Measurements from ENCODE around the gene NKAPD1. TPM values are rescaled to one million over a fixed set of nuclear protein-coding genes. Genes with fewer than 3 reads are reported as not detected.

The NKAPD1 gene
- total and polyA plus RNA-seq, 2 of the 13 experiments (the other 11 are each of a cell fraction or from before 2014, with no cell fraction given) = 11.2 to 22.5 TPM

DNA sequence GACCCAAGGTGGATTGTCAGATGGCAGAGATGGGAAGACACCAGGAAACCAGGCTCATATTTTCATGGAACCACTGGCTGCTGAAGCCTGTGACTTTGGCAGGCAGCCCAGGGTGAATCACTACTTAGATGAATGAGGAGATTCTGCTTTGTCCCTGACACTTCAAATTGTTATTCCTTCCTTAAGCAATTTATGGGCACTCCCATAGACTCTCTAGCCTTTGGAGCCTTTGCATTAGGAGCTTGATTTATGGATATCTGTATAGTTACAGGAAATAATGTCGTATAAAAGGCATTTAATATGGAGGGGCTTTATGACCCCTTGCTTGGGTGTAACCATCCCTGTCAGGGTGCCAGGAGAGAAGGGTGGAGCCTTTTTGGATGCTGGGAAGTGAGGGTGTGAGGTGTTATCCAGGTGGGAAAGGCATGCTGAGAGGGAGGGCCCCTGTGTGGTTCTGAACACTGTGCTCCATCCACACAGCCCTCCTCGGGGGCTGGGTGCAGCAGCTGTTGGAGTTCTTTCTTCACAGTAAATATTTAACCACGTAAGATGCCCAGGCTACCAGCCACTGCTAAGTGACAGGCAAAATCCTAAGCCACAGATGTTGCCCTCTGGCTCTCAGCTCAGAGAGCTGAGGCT, 54.5 kb downstream of the NKAPD1 start:
- FAIRE-seq (no peak), ATAC-seq (no peak), DNase-seq (ENCODE audit: low spot score) (no peak)
- no peaks in the 10 kb centered on the region for H3K79me2 ChIP-seq (ENCODE audit: insufficient read depth, low read length)
- 12% methylated on average over 2 of the region's 3 CpGs for WGBS (ENCODE audit: low lambda C conversion rate)
- H3K4me3 ChIP-seq (replicated peaks in 1 of 3; ENCODE audit: insufficient read depth in 1 of 3, low read depth in 2 of 3, low read length in 3 of 3) = no peak overlapping the region
- no peaks in the 10 kb centered on the region for H3K36me3 ChIP-seq (replicated peaks in 1 of 2; ENCODE audit: control insufficient read depth in 1 of 2, insufficient read depth in 2 of 2, low read length in 2 of 2)
- H3K4me2 ChIP-seq (ENCODE audit: low read depth, low read length) = no peak overlapping the region
- no peaks in the 10 kb centered on the region for H3K4me1 ChIP-seq (ENCODE audit: insufficient read depth, low read length)
- no TSS peak for BruUV-seq (replicated peaks)
- H3K9ac ChIP-seq (ENCODE audit: insufficient read depth, low read depth, low read length) = no peak overlapping the region
- in situ Hi-C loops (cut with HindIII; ENCODE audit: extremely low pct_ligation_motif_present, low pct_unique_long_range_greater_than_20kb) = no loop called here
- no peaks in the 10 kb centered on the region for H3K9me3 ChIP-seq (ENCODE audit: low read length)
- intact Hi-C loops (cut with micrococcal nuclease; ENCODE audit: unreplicated experiment) = no loop called here
- no peak overlapping the region for H2AFZ ChIP-seq (ENCODE audit: low read length)
- no peaks in the 10 kb centered on the region for H3K27me3 ChIP-seq (ENCODE audit: control insufficient read depth in 1 of 2, insufficient read depth in 2 of 2, low read length in 2 of 2)
- no peak overlapping the region for H3K27ac ChIP-seq (ENCODE audit: extremely low read length, insufficient read depth, low read length)
- ChIA-PET POLR2A (no interaction called here), CTCF (ENCODE audit: low intra/inter-chr PET ratio, low total read pairs) (no interaction called here)
- no peaks in the 10 kb centered on the region for H4K20me1 ChIP-seq (ENCODE audit: insufficient read depth, low read length)
- no peak for TF ChIP-seq BRD4 (CRISPR knock-in tag; IDR thresholded peaks at IDR 0.05)
- no peak for TF ChIP-seq CHD2 (IDR thresholded peaks at IDR 0.05; ENCODE audit: low read depth, low read length)
- TF ChIP-seq FOXA3 (CRISPR knock-in tag; IDR thresholded peaks at IDR 0.05) = no peak
- TF ChIP-seq JARID2 (CRISPR knock-in tag; IDR thresholded peaks at IDR 0.05; ENCODE audit: insufficient replicate concordance) = no peak
- TF ChIP-seq, protein P1, sequence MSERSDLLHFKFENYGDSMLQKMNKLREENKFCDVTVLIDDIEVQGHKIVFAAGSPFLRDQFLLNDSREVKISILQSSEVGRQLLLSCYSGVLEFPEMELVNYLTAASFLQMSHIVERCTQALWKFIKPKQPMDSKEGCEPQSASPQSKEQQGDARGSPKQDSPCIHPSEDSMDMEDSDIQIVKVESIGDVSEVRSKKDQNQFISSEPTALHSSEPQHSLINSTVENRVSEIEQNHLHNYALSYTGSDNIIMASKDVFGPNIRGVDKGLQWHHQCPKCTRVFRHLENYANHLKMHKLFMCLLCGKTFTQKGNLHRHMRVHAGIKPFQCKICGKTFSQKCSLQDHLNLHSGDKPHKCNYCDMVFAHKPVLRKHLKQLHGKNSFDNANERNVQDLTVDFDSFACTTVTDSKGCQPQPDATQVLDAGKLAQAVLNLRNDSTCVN (CRISPR knock-in tag; IDR thresholded peaks at IDR 0.05; ENCODE audit: borderline replicate concordance) = no peak
- TF ChIP-seq, protein P2, sequence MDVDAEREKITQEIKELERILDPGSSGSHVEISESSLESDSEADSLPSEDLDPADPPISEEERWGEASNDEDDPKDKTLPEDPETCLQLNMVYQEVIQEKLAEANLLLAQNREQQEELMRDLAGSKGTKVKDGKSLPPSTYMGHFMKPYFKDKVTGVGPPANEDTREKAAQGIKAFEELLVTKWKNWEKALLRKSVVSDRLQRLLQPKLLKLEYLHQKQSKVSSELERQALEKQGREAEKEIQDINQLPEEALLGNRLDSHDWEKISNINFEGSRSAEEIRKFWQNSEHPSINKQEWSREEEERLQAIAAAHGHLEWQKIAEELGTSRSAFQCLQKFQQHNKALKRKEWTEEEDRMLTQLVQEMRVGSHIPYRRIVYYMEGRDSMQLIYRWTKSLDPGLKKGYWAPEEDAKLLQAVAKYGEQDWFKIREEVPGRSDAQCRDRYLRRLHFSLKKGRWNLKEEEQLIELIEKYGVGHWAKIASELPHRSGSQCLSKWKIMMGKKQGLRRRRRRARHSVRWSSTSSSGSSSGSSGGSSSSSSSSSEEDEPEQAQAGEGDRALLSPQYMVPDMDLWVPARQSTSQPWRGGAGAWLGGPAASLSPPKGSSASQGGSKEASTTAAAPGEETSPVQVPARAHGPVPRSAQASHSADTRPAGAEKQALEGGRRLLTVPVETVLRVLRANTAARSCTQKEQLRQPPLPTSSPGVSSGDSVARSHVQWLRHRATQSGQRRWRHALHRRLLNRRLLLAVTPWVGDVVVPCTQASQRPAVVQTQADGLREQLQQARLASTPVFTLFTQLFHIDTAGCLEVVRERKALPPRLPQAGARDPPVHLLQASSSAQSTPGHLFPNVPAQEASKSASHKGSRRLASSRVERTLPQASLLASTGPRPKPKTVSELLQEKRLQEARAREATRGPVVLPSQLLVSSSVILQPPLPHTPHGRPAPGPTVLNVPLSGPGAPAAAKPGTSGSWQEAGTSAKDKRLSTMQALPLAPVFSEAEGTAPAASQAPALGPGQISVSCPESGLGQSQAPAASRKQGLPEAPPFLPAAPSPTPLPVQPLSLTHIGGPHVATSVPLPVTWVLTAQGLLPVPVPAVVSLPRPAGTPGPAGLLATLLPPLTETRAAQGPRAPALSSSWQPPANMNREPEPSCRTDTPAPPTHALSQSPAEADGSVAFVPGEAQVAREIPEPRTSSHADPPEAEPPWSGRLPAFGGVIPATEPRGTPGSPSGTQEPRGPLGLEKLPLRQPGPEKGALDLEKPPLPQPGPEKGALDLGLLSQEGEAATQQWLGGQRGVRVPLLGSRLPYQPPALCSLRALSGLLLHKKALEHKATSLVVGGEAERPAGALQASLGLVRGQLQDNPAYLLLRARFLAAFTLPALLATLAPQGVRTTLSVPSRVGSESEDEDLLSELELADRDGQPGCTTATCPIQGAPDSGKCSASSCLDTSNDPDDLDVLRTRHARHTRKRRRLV (CRISPR knock-in tag; IDR thresholded peaks at IDR 0.05) = no peak
- no peak for TF ChIP-seq ZNF260 (CRISPR knock-in tag; IDR thresholded peaks at IDR 0.05; ENCODE audit: borderline replicate concordance, low read depth)
- no peak for TF ChIP-seq ZNF331 (CRISPR knock-in tag; IDR thresholded peaks at IDR 0.05)
- TF ChIP-seq KLF16 (CRISPR knock-in tag; IDR thresholded peaks at IDR 0.05) = no peak
- TF ChIP-seq, protein P3, sequence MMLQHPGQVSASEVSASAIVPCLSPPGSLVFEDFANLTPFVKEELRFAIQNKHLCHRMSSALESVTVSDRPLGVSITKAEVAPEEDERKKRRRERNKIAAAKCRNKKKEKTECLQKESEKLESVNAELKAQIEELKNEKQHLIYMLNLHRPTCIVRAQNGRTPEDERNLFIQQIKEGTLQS (CRISPR knock-in tag; IDR thresholded peaks at IDR 0.05) = no peak
- no peak for TF ChIP-seq ZNF484 (CRISPR knock-in tag; IDR thresholded peaks at IDR 0.05; ENCODE audit: borderline replicate concordance, low read depth)
- TF ChIP-seq, protein P4, sequence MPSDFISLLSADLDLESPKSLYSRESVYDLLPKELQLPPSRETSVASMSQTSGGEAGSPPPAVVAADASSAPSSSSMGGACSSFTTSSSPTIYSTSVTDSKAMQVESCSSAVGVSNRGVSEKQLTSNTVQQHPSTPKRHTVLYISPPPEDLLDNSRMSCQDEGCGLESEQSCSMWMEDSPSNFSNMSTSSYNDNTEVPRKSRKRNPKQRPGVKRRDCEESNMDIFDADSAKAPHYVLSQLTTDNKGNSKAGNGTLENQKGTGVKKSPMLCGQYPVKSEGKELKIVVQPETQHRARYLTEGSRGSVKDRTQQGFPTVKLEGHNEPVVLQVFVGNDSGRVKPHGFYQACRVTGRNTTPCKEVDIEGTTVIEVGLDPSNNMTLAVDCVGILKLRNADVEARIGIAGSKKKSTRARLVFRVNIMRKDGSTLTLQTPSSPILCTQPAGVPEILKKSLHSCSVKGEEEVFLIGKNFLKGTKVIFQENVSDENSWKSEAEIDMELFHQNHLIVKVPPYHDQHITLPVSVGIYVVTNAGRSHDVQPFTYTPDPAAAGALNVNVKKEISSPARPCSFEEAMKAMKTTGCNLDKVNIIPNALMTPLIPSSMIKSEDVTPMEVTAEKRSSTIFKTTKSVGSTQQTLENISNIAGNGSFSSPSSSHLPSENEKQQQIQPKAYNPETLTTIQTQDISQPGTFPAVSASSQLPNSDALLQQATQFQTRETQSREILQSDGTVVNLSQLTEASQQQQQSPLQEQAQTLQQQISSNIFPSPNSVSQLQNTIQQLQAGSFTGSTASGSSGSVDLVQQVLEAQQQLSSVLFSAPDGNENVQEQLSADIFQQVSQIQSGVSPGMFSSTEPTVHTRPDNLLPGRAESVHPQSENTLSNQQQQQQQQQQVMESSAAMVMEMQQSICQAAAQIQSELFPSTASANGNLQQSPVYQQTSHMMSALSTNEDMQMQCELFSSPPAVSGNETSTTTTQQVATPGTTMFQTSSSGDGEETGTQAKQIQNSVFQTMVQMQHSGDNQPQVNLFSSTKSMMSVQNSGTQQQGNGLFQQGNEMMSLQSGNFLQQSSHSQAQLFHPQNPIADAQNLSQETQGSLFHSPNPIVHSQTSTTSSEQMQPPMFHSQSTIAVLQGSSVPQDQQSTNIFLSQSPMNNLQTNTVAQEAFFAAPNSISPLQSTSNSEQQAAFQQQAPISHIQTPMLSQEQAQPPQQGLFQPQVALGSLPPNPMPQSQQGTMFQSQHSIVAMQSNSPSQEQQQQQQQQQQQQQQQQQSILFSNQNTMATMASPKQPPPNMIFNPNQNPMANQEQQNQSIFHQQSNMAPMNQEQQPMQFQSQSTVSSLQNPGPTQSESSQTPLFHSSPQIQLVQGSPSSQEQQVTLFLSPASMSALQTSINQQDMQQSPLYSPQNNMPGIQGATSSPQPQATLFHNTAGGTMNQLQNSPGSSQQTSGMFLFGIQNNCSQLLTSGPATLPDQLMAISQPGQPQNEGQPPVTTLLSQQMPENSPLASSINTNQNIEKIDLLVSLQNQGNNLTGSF (CRISPR knock-in tag; IDR thresholded peaks at IDR 0.05) = no peak
